Measurements from ENCODE around the gene PIP4K2C.

DNA sequence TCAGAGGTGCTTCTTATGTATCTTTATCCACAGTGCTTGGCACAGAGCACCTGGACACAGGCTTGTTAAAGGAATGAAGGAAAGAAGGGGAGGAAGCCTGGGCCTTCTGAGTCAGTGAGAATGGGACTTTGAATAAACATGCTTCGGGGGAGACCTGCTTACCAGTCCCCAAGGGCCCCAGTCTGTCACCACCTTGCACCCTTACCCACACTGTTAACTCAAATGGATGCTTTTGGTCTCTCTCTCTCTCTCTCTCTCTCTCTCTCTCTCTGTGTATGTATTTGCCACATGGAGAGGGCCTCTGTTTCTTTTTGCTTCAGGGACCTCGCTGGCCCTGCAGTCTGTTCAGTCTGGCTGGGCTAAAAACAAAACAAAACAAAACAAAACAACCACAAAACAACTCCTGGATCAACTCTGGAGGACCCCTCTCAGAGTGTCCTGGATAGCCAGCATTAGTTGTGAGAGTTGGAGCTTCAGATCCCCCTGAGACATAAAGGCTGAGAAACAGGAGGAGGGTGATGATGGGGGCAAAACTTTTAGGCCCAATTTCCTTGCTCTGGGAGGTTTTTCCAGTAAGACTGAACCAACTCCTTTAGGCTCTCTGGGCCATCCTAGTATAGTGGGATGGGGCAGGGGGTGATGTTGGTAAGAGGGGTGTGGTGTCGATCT is 39.2 kb upstream of the PIP4K2C start:
- TF ChIP-seq, protein P1, sequence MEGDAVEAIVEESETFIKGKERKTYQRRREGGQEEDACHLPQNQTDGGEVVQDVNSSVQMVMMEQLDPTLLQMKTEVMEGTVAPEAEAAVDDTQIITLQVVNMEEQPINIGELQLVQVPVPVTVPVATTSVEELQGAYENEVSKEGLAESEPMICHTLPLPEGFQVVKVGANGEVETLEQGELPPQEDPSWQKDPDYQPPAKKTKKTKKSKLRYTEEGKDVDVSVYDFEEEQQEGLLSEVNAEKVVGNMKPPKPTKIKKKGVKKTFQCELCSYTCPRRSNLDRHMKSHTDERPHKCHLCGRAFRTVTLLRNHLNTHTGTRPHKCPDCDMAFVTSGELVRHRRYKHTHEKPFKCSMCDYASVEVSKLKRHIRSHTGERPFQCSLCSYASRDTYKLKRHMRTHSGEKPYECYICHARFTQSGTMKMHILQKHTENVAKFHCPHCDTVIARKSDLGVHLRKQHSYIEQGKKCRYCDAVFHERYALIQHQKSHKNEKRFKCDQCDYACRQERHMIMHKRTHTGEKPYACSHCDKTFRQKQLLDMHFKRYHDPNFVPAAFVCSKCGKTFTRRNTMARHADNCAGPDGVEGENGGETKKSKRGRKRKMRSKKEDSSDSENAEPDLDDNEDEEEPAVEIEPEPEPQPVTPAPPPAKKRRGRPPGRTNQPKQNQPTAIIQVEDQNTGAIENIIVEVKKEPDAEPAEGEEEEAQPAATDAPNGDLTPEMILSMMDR (conservative IDR thresholded peaks at IDR 0.05 in 1 of 2, IDR thresholded peaks at IDR 0.05 in 1 of 2; ENCODE audit: extremely low read depth in 1 of 2, insufficient read depth in 1 of 2, low read depth in 1 of 2, low read length in 2 of 2) = no peak
- TF ChIP-seq EZH2 (IDR thresholded peaks at IDR 0.05; ENCODE audit: borderline replicate concordance, low read length) = no peak
